HepG2 (cell line): Measurements from ENCODE around the gene RPLP2. TPM values are rescaled to one million over a fixed set of nuclear protein-coding genes. Genes with fewer than 3 reads are reported as not detected.
A peak's percentile ranks its signal among the peaks of the same experiment; 100 is the strongest.

Experiments used
- ATAC-seq: fragments of 200-7000 bp; cut with Tn5 transposase; 3 replicates; pipeline ENCODE4 v1.9.1; 2020; ENCODE audit warnings: mild to moderate bottlenecking, moderate library complexity
- BruUV-seq: library from RNA; stranded (reverse); fragments of 400-500 nt; replicated peaks from 2 replicates; lab custom pipeline; 2021; lab: Mats Ljungman, UMichigan
- CTCF ChIA-PET: fragments of 300-600 bp; formaldehyde crosslinking; extraction: SDS; loops from one replicate; lab custom pipeline; 2021; ENCODE audit warnings: low total read pairs, inconsistent platforms, low intra/inter-chr PET ratio; lab: Yijun Ruan, JAX
- POLR2A ChIA-PET: fragments of 350-600 bp; sonication (Branson Sonifier 250); formaldehyde crosslinking; loops from one replicate; lab custom pipeline; 2020; ENCODE audit warnings: antibody characterized with exemption, inconsistent platforms; lab: Yijun Ruan, JAX
- DNase-seq: peaks from one replicate; pipeline ENCODE4 v3.0.0-alpha.2; 2015; ENCODE audit warnings: low spot score
- FAIRE-seq: peaks from 3 replicates; lab custom pipeline; 2011; peaks lifted over from hg19 to GRCh38; lab: Jason Lieb, UNC
- H2AFZ ChIP-seq: one replicate; pipeline ENCODE4 v1.6.1; 2011; ENCODE audit warnings: low read length, inconsistent platforms
- H3K27ac ChIP-seq: fragments of 300-600 bp; 3 replicates; pipeline ENCODE4 v1.8.0; 2011; ENCODE audit warnings: mixed run types, mild to moderate bottlenecking, mixed read lengths, low read length, inconsistent platforms; ENCODE audit not compliant: insufficient read depth; ENCODE audit errors: extremely low read length
- H3K27me3 ChIP-seq, 2 experiments: fragments of 200-600 bp in 1 of 2; 2 replicates in 1 of 2; 3 replicates in 1 of 2; pipeline versions ENCODE4 v1.6.0 to v1.8.0; 2011; ENCODE audit warnings: low read length in 2 of 2, mild to moderate bottlenecking in 2 of 2, moderate library complexity in 2 of 2, inconsistent platforms in 1 of 2; ENCODE audit not compliant: insufficient read depth in 2 of 2, control insufficient read depth in 1 of 2
- H3K36me3 ChIP-seq, 2 experiments: fragments of 200-600 bp in 1 of 2; replicated peaks in 1 of 2; 2 replicates in 1 of 2; 3 replicates in 1 of 2; pipeline versions ENCODE4 v1.5.1 to v1.8.0; 2011; ENCODE audit warnings: low read length in 2 of 2, inconsistent platforms in 1 of 2; ENCODE audit not compliant: insufficient read depth in 2 of 2, control insufficient read depth in 1 of 2
- H3K4me1 ChIP-seq: 2 replicates; pipeline ENCODE4 v1.5.1; 2012; ENCODE audit warnings: low read length, inconsistent platforms; ENCODE audit not compliant: insufficient read depth
- H3K4me2 ChIP-seq: 2 replicates; pipeline ENCODE4 v1.6.0; 2011; ENCODE audit warnings: low read depth, low read length, inconsistent platforms
- H3K4me3 ChIP-seq, 3 experiments: fragments of 200-600 bp in 1 of 3; sonication (generic), shearing (Covaris generic) in 1 of 3; replicated peaks in 1 of 3; 2 replicates each; pipeline ENCODE4 v1.5.1; 2011 to 2016; ENCODE audit warnings: low read length in 3 of 3, inconsistent platforms in 2 of 3, low read depth in 2 of 3, mild to moderate bottlenecking in 2 of 3, control low read depth in 1 of 3, mixed read lengths in 1 of 3; ENCODE audit not compliant: insufficient read depth in 1 of 3
- H3K79me2 ChIP-seq: one replicate; pipeline ENCODE4 v1.6.1; 2011; ENCODE audit warnings: low read length, inconsistent platforms; ENCODE audit not compliant: insufficient read depth
- H3K9ac ChIP-seq: 2 replicates; pipeline ENCODE4 v1.6.0; 2011; ENCODE audit warnings: mild to moderate bottlenecking, low read depth, low read length, inconsistent platforms; ENCODE audit not compliant: insufficient read depth
- H3K9me3 ChIP-seq: 2 replicates; pipeline ENCODE4 v1.5.1; 2012; ENCODE audit warnings: mild to moderate bottlenecking, low read length
- H4K20me1 ChIP-seq: 2 replicates; pipeline ENCODE4 v1.6.0; 2011; ENCODE audit warnings: inconsistent platforms, mild to moderate bottlenecking, low read length, moderate library complexity; ENCODE audit not compliant: insufficient read depth
- CBFB ChIP-seq: sonication (generic); formaldehyde crosslinking; IDR thresholded peaks from 2 replicates; pipeline ENCODE4 v1.4.0; 2020; ENCODE audit warnings: missing genetic modification reagents
- RBFOX2 ChIP-seq: fragments of 200-400 bp; formaldehyde crosslinking; IDR thresholded peaks from 2 replicates; pipeline ENCODE4 v1.6.1; 2017; ENCODE audit warnings: low read depth, mild to moderate bottlenecking, low read length
- SALL2 ChIP-seq: sonication (generic); formaldehyde crosslinking; IDR thresholded peaks from 2 replicates; pipeline ENCODE4 v1.8.1; 2023; ENCODE audit warnings: mild to moderate bottlenecking, missing genetic modification reagents, inconsistent platforms
- SRSF9 ChIP-seq: fragments of 200-400 bp; formaldehyde crosslinking; IDR thresholded peaks from 2 replicates; pipeline ENCODE4 v1.6.1; 2018; ENCODE audit warnings: borderline replicate concordance, mild to moderate bottlenecking, low read depth, low read length; ENCODE audit not compliant: insufficient read depth, poor library complexity, severe bottlenecking
- ZIK1 ChIP-seq: sonication (generic); formaldehyde crosslinking; IDR thresholded peaks from 2 replicates; pipeline ENCODE4 v1.5.0; 2020; ENCODE audit warnings: mild to moderate bottlenecking, low read depth, missing genetic modification reagents, borderline replicate concordance
- WGBS: methylation state at CpG from one replicate; pipeline ENCODE4 v1.1.6; 2017; ENCODE audit warnings: low lambda C conversion rate; 5-methylcytosine and 5-hydroxymethylcytosine counted together
- in situ Hi-C: cut with HindIII; loops from 2 replicates; pipeline ENCODE4 v1.10.0; 2017; ENCODE audit warnings: low pct_unique_long_range_greater_than_20kb; ENCODE audit not compliant: extremely low pct_ligation_motif_present
- intact Hi-C: fragments of 100-400 bp; cut with micrococcal nuclease; formaldehyde crosslinking; loops from one replicate; pipeline ENCODE4 v1.10.0; 2022; ENCODE audit not compliant: unreplicated experiment
- polyA plus RNA-seq, 8 experiments: library from polyadenylated mRNA; depleted of rRNA in 3 of 8; stranded (reverse) in 7 of 8; unstranded in 1 of 8; fragments of >200 nt; fragmentation: Illumina TruSeq in 4 of 8; extraction: Trizol in 4 of 8; gene quantifications; 2 replicates each; pipeline versions ENCODE4 v1.2.1 to v1.2.3, GENCODE V29; 2011 to 2016; ENCODE audit warnings: low read depth in 4 of 8, missing spikeins in 1 of 8, mixed read lengths in 1 of 8; ENCODE audit not compliant: insufficient read depth in 1 of 8
- total RNA-seq, 5 experiments: library from RNA; depleted of rRNA; stranded (reverse); fragments of >200 nt; fragmentation: Illumina TruSeq; extraction: Trizol; gene quantifications; 2 replicates each; pipeline ENCODE4 v1.2.3, GENCODE V29; 2016; ENCODE audit warnings: low read depth in 1 of 5
- TF ChIP-seq, protein P1 (sequence below): sonication (generic); formaldehyde crosslinking; IDR thresholded peaks from 2 replicates; pipeline ENCODE4 v1.4.0; 2020; ENCODE audit warnings: missing genetic modification reagents
- TF ChIP-seq, protein P2 (sequence below): sonication (generic); formaldehyde crosslinking; IDR thresholded peaks from 2 replicates; pipeline ENCODE4 v1.4.0; 2020; ENCODE audit warnings: missing genetic modification reagents

RPLP2 gene
- total and polyA plus RNA-seq, 2 of the 13 experiments (the other 11 are each of a cell fraction or from before 2014, with no cell fraction given), result 978 to 2,106 TPM

DNA sequence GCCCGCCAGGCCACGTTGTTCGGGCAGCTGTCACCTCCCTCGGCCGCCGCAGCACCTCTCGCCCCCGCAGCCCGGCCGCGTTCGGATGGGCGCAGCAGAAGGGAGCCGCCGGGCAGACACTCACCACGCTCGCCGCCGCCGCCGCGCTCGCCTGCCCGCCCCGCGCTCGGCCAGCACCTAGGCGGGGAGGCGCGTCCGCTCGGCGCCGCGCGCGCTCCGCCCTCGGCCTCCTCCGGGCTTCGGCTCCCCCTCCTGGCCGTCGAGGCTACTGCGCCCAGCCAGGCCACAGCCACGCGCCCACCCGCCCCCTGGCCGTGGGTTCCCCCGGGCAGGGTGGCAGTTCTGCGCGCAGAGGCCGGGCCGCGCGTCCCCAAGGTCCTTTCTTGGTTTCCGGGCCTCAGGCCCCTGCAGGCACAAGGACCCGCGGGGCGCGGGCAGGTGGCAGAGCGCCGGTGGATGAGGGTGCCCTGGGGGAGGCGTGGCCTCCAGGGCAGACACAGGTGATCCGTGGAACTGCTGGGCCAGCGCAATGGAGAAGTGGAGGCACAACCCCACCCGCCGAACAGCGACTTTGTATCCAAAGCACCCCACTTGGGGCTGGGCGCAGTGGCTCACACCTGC, 11.6 kb upstream of the RPLP2 start, which contains the start of gene SLC25A22 (continued):
- TF ChIP-seq CBFB (peak; percentile 13; the same call in 1 of the 2 replicates), SALL2 (CRISPR knock-in tag) (peak; percentile 50; the same call in 1 of the 2 replicates), ZIK1 (CRISPR knock-in tag) (peak; percentile 48; the same call in 1 of the 2 replicates), SRSF9 (no peak), RBFOX2 (peak; percentile 68)
- TF ChIP-seq, protein P1, sequence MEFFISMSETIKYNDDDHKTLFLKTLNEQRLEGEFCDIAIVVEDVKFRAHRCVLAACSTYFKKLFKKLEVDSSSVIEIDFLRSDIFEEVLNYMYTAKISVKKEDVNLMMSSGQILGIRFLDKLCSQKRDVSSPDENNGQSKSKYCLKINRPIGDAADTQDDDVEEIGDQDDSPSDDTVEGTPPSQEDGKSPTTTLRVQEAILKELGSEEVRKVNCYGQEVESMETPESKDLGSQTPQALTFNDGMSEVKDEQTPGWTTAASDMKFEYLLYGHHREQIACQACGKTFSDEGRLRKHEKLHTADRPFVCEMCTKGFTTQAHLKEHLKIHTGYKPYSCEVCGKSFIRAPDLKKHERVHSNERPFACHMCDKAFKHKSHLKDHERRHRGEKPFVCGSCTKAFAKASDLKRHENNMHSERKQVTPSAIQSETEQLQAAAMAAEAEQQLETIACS (CRISPR knock-in tag), result peak; percentile 84

GRCh38 chr11:799641-800316, 10.0 kb upstream of the RPLP2 start:
- CTCF ChIA-PET, result no interaction called here
- H3K79me2 ChIP-seq, result peaks cover 17% of the 10 kb centered on the region
- WGBS, result 97% methylated on average over 15 of the region's 32 CpGs
- no peak overlapping the region for H3K4me2 ChIP-seq
- POLR2A ChIA-PET, result no interaction called here
- H3K27me3 ChIP-seq, result no peaks in the 10 kb centered on the region; a peak in 1 of 5 replicates
- peaks cover 14% of the 10 kb centered on the region for H3K4me1 ChIP-seq
- peak; percentile 29; the same call in 1 of the 2 replicates for TF ChIP-seq RBFOX2
- TF ChIP-seq, protein P2, sequence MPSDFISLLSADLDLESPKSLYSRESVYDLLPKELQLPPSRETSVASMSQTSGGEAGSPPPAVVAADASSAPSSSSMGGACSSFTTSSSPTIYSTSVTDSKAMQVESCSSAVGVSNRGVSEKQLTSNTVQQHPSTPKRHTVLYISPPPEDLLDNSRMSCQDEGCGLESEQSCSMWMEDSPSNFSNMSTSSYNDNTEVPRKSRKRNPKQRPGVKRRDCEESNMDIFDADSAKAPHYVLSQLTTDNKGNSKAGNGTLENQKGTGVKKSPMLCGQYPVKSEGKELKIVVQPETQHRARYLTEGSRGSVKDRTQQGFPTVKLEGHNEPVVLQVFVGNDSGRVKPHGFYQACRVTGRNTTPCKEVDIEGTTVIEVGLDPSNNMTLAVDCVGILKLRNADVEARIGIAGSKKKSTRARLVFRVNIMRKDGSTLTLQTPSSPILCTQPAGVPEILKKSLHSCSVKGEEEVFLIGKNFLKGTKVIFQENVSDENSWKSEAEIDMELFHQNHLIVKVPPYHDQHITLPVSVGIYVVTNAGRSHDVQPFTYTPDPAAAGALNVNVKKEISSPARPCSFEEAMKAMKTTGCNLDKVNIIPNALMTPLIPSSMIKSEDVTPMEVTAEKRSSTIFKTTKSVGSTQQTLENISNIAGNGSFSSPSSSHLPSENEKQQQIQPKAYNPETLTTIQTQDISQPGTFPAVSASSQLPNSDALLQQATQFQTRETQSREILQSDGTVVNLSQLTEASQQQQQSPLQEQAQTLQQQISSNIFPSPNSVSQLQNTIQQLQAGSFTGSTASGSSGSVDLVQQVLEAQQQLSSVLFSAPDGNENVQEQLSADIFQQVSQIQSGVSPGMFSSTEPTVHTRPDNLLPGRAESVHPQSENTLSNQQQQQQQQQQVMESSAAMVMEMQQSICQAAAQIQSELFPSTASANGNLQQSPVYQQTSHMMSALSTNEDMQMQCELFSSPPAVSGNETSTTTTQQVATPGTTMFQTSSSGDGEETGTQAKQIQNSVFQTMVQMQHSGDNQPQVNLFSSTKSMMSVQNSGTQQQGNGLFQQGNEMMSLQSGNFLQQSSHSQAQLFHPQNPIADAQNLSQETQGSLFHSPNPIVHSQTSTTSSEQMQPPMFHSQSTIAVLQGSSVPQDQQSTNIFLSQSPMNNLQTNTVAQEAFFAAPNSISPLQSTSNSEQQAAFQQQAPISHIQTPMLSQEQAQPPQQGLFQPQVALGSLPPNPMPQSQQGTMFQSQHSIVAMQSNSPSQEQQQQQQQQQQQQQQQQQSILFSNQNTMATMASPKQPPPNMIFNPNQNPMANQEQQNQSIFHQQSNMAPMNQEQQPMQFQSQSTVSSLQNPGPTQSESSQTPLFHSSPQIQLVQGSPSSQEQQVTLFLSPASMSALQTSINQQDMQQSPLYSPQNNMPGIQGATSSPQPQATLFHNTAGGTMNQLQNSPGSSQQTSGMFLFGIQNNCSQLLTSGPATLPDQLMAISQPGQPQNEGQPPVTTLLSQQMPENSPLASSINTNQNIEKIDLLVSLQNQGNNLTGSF (CRISPR knock-in tag), result no peak
- H3K36me3 ChIP-seq, result peaks cover 7 to 8% of the 10 kb centered on the region in 2 experiments; a peak in 3 of 5 replicates
- H3K9ac ChIP-seq, result no peak overlapping the region
- ATAC-seq (no peak), FAIRE-seq (no peak), DNase-seq (no peak)
- in situ Hi-C loops (no loop called here), intact Hi-C loops (no loop called here)
- no peak overlapping the region for H3K27ac ChIP-seq
- H2AFZ ChIP-seq, result no peak overlapping the region
- no TSS peak for BruUV-seq
- no peaks in the 10 kb centered on the region for H4K20me1 ChIP-seq
- H3K4me3 ChIP-seq, result no peak overlapping the region
- H3K9me3 ChIP-seq, result no peaks in the 10 kb centered on the region
